Suprapubic skin (tissue), 4 donors: Measurements from ENCODE around the gene IL17RB. TPM values are rescaled to one million over a fixed set of nuclear protein-coding genes. Genes with fewer than 3 reads are reported as not detected.

Source experiments
- DNase-seq, 2 donors: peaks; one replicate each; pipeline ENCODE4 v3.0.0-alpha.2; 2019; ENCODE audit warnings: low spot score in 2 of 2
- H3K27ac ChIP-seq: fragments of 200-600 bp; sonication (generic); one replicate; pipeline ENCODE4 v1.5.1; 2019
- H3K27me3 ChIP-seq: fragments of 200-600 bp; sonication (generic); one replicate; pipeline ENCODE4 v1.5.1; 2019
- H3K36me3 ChIP-seq: fragments of 200-600 bp; sonication (generic); one replicate; pipeline ENCODE4 v1.5.1; 2019
- H3K4me1 ChIP-seq: fragments of 200-600 bp; sonication (generic); one replicate; pipeline ENCODE4 v1.5.1; 2019
- H3K4me3 ChIP-seq: fragments of 200-600 bp; sonication (generic); one replicate; pipeline ENCODE4 v1.5.1; 2019; ENCODE audit warnings: mild to moderate bottlenecking
- H3K9me3 ChIP-seq: fragments of 200-600 bp; sonication (generic); one replicate; pipeline ENCODE4 v1.5.1; 2019
- CTCF ChIP-seq, 2 donors: fragments of 200-600 bp in 1 of 2; fragments of 450-650 bp in 1 of 2; sonication (generic) in 1 of 2; IDR thresholded peaks; one replicate each; pipeline ENCODE4 v1.5.1; 2016 to 2019; ENCODE audit warnings: antibody characterized with exemption in 2 of 2, mild to moderate bottlenecking in 1 of 2, moderate library complexity in 1 of 2
- EP300 ChIP-seq: sonication (generic); formaldehyde crosslinking; IDR thresholded peaks from one replicate; pipeline ENCODE4 v1.6.1; 2017; ENCODE audit warnings: antibody characterized with exemption
- POLR2A ChIP-seq, 2 donors: fragments of 450-650 bp; IDR thresholded peaks; one replicate each; pipeline ENCODE4 v1.6.1; 2017; ENCODE audit warnings: antibody characterized with exemption in 2 of 2, mild to moderate bottlenecking in 2 of 2, moderate library complexity in 2 of 2
- POLR2AphosphoS5 ChIP-seq, 3 donors: sonication (generic); formaldehyde crosslinking; IDR thresholded peaks; one replicate each; pipeline ENCODE4 v1.6.1; 2017; ENCODE audit warnings: antibody characterized with exemption in 3 of 3
- WGBS: methylation state at CpG from one replicate; pipeline ENCODE4 v1.1.5; 2018; 5-methylcytosine and 5-hydroxymethylcytosine counted together
- total RNA-seq, 4 donors: library from RNA; depleted of rRNA; stranded (reverse); fragments of >200 nt; gene quantifications; one replicate each; pipeline ENCODE4 v1.1.0, GENCODE V29; 2016

IL17RB gene
- total RNA-seq, 4 donors from 2014 or later: 1.7 to 5.1 (median 2.2) TPM

GRCh38 chr3:53892286-53892637 lies 45.9 kb downstream of the IL17RB start:
- H3K4me1 ChIP-seq: peaks cover 16% of the 10 kb centered on the region

GRCh38 chr3:53899750-53900149 lies 53.4 kb downstream of the IL17RB start:
- WGBS: 72% methylated on average over 2 of the region's 2 CpGs
- Histone ChIP-seq H3K36me3 (no peaks in the 10 kb centered on the region), H3K4me1 (no peaks in the 10 kb centered on the region), H3K9me3 (no peaks in the 10 kb centered on the region), H3K4me3 (no peak overlapping the region), H3K27ac (no peak overlapping the region), H3K27me3 (peaks cover 38% of the 10 kb centered on the region)
- no peak for TF ChIP-seq CTCF (IDR thresholded peaks at IDR 0.05)
- TF ChIP-seq POLR2AphosphoS5 (IDR thresholded peaks at IDR 0.05): no peak
- no peak for TF ChIP-seq EP300
- no peak for TF ChIP-seq POLR2A (IDR thresholded peaks at IDR 0.05)
- DNase-seq: no peak

More at GRCh38 chr3:53892286-53892637, 45.9 kb downstream of the IL17RB start:
- H3K27ac ChIP-seq: peak overlapping the region; percentile 92
- H3K36me3 ChIP-seq: no peaks in the 10 kb centered on the region
- no peak for DNase-seq
- TF ChIP-seq EP300: no peak
- TF ChIP-seq POLR2AphosphoS5 (IDR thresholded peaks at IDR 0.05): no peak
- TF ChIP-seq CTCF (IDR thresholded peaks at IDR 0.05): no peak
- no peak for TF ChIP-seq POLR2A (IDR thresholded peaks at IDR 0.05)
- peaks cover 8% of the 10 kb centered on the region for H3K27me3 ChIP-seq
- WGBS: 54% methylated on average over 4 of the region's 4 CpGs
- H3K9me3 ChIP-seq: no peaks in the 10 kb centered on the region
- peak overlapping the region; percentile 96 for H3K4me3 ChIP-seq

- no peak overlapping the region for H3K4me3 ChIP-seq
- H3K4me1 ChIP-seq: no peaks in the 10 kb centered on the region
- H3K27me3 ChIP-seq: peaks cover 45% of the 10 kb centered on the region
- no peak for DNase-seq
- no peak overlapping the region for H3K27ac ChIP-seq
- TF ChIP-seq CTCF (IDR thresholded peaks at IDR 0.05) (no peak), POLR2A (IDR thresholded peaks at IDR 0.05) (no peak), EP300 (no peak), POLR2AphosphoS5 (IDR thresholded peaks at IDR 0.05) (no peak)
- 90% methylated on average over 2 of the region's 2 CpGs for WGBS
- H3K36me3 ChIP-seq: no peaks in the 10 kb centered on the region
- no peaks in the 10 kb centered on the region for H3K9me3 ChIP-seq
These were observed 54.4 kb downstream of the IL17RB start for GRCh38 chr3:53900666-53901331.

GRCh38 chr3:53902067-53902466 lies 55.7 kb downstream of the IL17RB start:
- TF ChIP-seq EP300 (no peak), POLR2AphosphoS5 (IDR thresholded peaks at IDR 0.05) (no peak), POLR2A (IDR thresholded peaks at IDR 0.05) (no peak), CTCF (IDR thresholded peaks at IDR 0.05) (no peak)
- Histone ChIP-seq H3K9me3 (no peaks in the 10 kb centered on the region), H3K4me1 (no peaks in the 10 kb centered on the region), H3K36me3 (no peaks in the 10 kb centered on the region), H3K27ac (no peak overlapping the region), H3K27me3 (peaks cover 47% of the 10 kb centered on the region), H3K4me3 (no peak overlapping the region)
- 29% methylated on average over 1 of the region's 1 CpG for WGBS
- DNase-seq: no peak

GRCh38 chr3:53902711-53903110 lies 56.3 kb downstream of the IL17RB start:
- no peaks in the 10 kb centered on the region for H3K4me1 ChIP-seq
- 54% methylated on average over 5 of the region's 5 CpGs for WGBS
- no peak overlapping the region for H3K27ac ChIP-seq

More at GRCh38 chr3:53902711-53903110, 56.3 kb downstream of the IL17RB start:
- Histone ChIP-seq H3K27me3 (peaks cover 42% of the 10 kb centered on the region), H3K36me3 (no peaks in the 10 kb centered on the region), H3K9me3 (no peaks in the 10 kb centered on the region), H3K4me3 (no peak overlapping the region)
- TF ChIP-seq POLR2A (IDR thresholded peaks at IDR 0.05): no peak
- TF ChIP-seq POLR2AphosphoS5 (IDR thresholded peaks at IDR 0.05): no peak
- no peak for TF ChIP-seq EP300
- TF ChIP-seq CTCF (IDR thresholded peaks at IDR 0.05): no peak
- DNase-seq: no peak
